ENCODE measurements around the gene SLC22A14.
"Not testable (repeated sequence)": the region's sequence is repeated elsewhere in the genome, so short reads cannot be mapped to it uniquely, and the experiment has no call there.

The SLC22A14 gene

DNA sequence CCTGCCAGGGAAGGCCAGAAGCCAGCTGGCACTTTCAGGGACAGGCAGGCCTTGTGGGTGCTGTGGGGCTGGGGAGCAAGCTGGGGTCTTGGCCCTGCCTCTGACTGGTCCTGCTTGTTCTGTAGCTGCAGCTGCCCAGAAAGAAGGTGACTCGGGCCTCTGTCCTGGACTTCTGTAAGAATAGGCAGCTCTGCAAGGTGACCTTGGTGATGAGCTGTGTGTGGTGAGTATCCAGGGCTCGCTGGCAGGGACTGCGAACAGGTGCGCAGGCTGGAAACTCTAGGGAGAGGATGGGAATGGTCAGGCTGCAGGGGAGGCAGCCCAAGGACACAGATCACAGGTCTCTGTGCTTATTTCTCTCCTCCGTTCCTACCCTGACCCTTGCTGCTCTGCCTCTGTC is 31.2 kb downstream of the SLC22A14 start:
- DNase-seq (ENCODE audit: low spot score): no peak

- DNase-seq (ENCODE audit: low spot score): no peak
Observed at GRCh38 chr3:38313695-38314094, 31.6 kb downstream of the SLC22A14 start.

DNA sequence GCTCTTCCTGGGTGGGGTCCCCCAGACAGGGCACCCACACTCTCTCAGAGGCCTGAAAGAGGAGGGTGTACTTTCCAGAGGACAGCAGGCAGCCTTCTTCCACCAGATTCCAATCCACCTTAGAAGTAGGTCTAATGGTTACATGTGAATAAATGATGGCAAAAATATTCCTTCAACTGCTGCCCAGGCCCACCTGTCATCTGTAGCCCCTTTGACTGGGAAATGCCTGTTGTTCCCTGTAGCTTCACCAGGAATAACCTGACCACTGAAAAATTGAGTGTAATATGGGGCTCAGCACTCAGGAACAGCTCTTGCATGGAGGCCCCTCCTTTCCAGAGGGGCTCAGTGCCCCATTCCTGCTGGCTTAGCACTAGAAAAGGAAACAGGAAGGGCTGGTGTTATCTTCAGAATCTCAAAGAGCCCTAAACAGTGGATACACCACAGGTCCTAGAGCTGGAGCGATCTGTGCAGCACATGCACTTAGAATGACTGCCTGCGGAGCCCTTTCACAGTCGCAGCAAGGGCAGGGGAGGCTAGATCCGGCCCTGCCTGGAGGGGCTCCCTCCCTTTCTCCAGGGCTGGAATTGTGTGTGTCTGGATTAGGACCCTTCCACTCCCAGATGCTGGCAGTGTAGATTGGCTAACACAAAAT is 32.1 kb downstream of the SLC22A14 start:
- DNase-seq (ENCODE audit: low spot score): no peak

- no peak for DNase-seq (ENCODE audit: low spot score)
Observed at GRCh38 chr3:38314764-38315487, 32.8 kb downstream of the SLC22A14 start.

DNA sequence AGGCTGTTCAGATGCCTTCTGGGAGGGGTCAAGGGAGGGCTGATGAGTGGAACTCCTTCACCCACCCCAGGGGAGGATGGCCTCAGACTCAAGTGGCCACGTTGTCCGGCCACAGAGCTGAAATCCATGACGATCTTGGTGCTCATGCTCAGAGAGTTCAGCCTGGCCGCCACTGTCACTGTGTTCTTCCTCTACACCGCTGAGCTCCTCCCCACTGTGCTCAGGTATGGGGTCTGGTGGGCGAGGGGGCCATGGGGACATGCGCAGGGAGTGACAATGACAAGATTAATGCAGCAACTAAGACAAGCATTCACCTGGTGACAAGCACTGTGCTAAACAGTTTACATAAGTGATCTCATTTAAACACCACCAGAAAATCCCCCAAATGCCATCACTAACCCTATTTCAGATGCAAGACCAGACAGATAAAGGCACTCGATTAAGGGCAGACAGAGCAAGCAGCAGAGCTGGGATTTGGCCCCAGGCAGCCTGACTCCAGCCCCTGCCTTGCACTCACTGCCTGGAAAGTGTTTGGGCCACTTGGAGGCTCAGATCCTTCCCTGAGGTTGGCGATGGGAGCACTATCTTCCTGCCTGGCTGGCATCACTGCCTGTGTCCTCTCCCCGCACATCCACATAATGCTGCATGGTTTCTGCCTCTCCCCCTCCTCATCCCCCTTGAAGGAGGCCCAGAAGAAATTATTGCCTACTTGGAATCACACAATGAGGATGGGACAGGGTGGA is 33.6 kb downstream of the SLC22A14 start:
- DNase-seq (ENCODE audit: low spot score): no peak

- no peak for DNase-seq (ENCODE audit: low spot score)
Observed at GRCh38 chr3:38316356-38317191, 34.5 kb downstream of the SLC22A14 start.

GRCh38 chr3:38317192-38317759 is 35.2 kb downstream of the SLC22A14 start:
- no peak for DNase-seq (ENCODE audit: low spot score)

DNA sequence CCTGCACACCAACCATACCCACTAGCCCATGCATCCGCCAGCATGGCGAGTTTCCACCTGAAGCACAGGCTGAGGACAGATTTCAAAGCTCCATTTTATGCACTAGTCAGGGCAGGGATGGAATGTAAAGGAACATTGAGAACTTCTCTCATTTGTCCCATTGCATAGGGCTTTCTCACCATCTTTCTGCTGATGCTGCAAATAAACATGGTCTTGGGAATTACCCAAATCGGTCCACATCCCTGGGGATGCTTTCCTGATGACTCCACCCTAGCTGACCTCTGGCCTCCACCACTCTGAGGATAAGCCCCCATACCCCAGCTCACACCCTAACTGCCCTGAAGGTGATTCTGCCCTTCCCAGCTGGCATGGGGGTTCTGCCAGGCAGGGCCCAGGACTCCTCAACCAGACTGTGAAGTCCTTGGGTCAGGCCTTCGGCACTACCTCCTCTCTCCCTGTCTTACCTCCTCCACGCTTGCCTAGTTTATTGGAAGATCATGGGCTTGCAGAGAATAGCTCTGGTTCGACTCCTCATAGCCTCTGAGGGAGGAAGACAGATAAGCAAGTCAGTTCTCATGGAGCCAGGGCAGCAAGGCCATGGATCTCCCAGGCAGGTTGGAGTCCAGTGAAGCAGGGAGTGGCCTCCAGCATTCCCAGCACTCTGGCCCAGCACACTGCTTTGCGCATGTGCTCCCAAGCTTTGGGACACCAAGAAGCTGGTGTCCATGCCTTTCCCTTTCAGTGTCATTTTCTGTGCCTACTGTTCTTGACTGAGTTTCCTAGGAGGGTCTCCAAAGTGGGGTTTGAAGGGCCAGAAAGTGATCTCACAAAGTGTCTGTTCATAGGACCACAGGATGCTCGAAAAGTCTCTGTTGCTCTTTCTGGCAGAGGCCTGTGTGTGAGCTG is 36.9 kb downstream of the SLC22A14 start:
- DNase-seq (ENCODE audit: low spot score): no peak

- DNase-seq (ENCODE audit: low spot score): not testable (repeated sequence)
Observed at GRCh38 chr3:38320638-38321037, 38.5 kb downstream of the SLC22A14 start.

GRCh38 chr3:38323060-38323459 is 41.0 kb downstream of the SLC22A14 start:
- no peak for DNase-seq (ENCODE audit: low spot score)

GRCh38 chr3:38325256-38325655 is 43.2 kb downstream of the SLC22A14 start:
- DNase-seq (ENCODE audit: low spot score): no peak

DNA sequence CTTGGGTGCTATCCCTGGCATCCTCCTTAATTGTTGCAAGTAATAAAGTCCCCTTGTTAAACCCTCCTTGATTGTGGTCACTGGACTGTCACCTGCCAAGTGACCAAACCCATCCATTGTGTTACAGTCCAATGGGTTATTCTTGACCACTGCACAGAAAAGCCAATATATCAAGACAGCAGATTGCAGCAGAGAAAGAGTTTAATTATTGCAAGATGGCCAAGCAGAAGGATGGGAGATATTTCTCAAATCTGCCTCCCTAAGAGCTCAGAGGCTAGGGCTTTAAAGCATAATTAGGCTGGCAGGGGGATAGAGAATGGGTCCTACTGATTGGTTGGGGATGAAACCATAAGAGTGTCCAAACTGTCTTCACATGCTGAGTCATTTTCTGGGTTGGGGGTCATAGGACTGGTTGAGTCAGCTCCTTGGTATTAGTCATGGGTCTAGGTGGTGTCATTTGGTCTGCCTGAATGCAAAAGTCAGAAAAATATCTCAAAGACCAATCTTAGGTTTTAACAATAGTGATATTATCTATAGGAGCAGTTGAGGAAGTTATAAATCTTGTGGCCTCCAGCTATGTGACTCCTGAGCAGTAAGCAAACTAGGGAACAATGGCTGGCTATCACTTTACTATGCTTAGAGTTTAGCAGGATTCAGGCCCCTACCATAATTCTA is 45.4 kb downstream of the SLC22A14 start:
- DNase-seq (ENCODE audit: low spot score): no peak

DNA sequence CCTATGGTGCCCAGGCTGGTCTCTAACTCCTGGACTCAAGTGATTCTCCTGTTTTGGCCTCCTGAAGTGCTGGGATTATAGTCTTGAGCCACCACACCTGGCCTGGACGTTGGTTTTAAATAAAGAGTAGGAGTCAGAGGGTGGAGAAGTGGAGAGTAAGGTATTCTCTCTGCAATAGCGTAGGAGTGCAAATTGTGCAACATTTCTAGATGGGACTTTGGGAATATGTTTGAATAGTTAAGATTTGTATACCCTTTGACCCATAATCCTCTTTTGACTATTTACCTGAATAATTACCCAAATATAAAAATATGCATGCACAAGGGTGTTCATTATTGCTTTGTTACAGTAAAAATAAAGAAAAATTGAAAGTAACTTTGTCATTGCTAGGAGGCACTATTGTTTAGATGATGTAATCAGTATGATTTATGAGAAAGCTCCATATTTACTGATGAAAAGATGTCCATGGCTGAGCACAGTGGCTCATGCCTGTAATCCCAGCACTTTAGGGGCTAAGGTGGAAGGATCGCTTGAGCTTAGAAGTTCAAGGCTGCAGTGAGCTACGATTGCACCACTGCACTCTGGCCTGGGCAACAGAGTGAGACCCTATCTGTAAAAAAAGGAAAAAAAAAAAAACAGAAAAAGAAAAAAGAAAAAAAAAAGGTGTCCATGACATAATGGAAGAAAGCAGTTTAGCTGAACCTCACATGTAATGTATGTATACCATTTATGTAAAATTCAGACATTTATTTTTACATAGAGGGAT is 49.3 kb downstream of the SLC22A14 start:
- DNase-seq (ENCODE audit: low spot score): no peak

DNA sequence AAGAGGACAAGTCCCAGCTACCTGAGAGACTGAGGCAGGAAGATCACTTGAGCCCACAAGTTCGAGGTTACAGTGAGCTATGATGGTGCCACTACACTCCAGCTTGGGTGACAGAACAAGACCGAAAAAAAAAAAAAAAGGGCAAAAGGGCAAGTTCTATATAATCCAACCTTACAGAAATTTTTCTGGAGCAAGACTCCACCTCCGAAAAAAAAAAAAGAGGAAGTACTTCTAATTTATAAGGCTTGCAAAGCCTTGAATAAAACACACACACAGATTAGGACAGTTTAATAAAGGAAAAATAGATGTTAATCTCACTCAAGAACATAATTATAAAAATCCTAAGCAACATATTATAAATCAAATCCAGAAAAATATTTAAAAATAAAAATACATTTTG is 50.1 kb downstream of the SLC22A14 start:
- DNase-seq (ENCODE audit: low spot score): no peak

GRCh38 chr3:38334142-38335055 is 52.3 kb downstream of the SLC22A14 start:
- DNase-seq (ENCODE audit: low spot score): no peak

- no peak for DNase-seq (ENCODE audit: low spot score)
Observed at GRCh38 chr3:38335263-38335662, 53.2 kb downstream of the SLC22A14 start.

DNA sequence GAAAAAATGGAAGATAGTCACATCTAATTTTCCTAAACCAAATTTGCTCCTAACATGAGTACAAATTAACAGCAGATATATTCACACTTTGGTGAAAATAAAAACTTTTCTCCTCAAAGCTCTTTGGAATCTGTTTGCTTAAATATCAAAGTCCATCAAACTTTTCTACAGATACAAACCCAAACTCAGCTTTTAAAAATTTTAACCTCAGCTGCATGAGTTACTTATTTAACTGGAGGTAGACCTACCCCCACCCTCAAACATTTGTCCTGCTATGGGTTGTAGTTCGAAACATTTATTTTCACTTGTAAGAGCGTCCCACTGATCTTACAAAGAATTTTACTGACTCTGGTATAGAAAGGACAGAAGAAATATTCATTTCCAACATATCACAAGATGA is 55.6 kb downstream of the SLC22A14 start:
- no peak for DNase-seq (ENCODE audit: low spot score)
